ENCODE measurements around the gene SLC11A1. TPM values are rescaled to one million over a fixed set of nuclear protein-coding genes. Genes with fewer than 3 reads are reported as not detected.

Gene SLC11A1
- total and polyA plus RNA-seq, 2 experiments from 2014 or later: 0.63 to 1.1 TPM

GRCh38 chr2:218400930-218401881, 19.1 kb downstream of the SLC11A1 start:
- H3K36me3 ChIP-seq: peaks cover 11% of the 10 kb centered on the region
- no peaks in the 10 kb centered on the region for H3K27me3 ChIP-seq
- H3K4me1 ChIP-seq (ENCODE audit: low read depth): peaks cover 8% of the 10 kb centered on the region
- TF ChIP-seq CTCF (IDR thresholded peaks at IDR 0.05; ENCODE audit: low read depth, low read length): no peak
- DNase-seq (ENCODE audit: low read depth in 1 of 2, low spot score in 1 of 2): peak in 1 of 2 donors; percentile 32
- peak overlapping the region; percentile 95 for H3K4me3 ChIP-seq
- no peaks in the 10 kb centered on the region for H3K9me3 ChIP-seq (ENCODE audit: low read depth)
- H3K27ac ChIP-seq: peak overlapping the region; percentile 99

GRCh38 chr2:218401890-218402289, 19.8 kb downstream of the SLC11A1 start:
- Histone ChIP-seq H3K36me3 (peaks cover 11% of the 10 kb centered on the region), H3K4me3 (no peak overlapping the region), H3K4me1 (ENCODE audit: low read depth) (peaks cover 8% of the 10 kb centered on the region), H3K27me3 (no peaks in the 10 kb centered on the region), H3K9me3 (ENCODE audit: low read depth) (no peaks in the 10 kb centered on the region), H3K27ac (no peak overlapping the region)
- TF ChIP-seq CTCF (IDR thresholded peaks at IDR 0.05; ENCODE audit: low read depth, low read length): no peak
- no peak for DNase-seq (ENCODE audit: low read depth in 1 of 2, low spot score in 1 of 2)

GRCh38 chr2:218402491-218402901, 20.4 kb downstream of the SLC11A1 start:
- H3K27ac ChIP-seq: no peak overlapping the region
- H3K4me1 ChIP-seq (ENCODE audit: low read depth): peaks cover 11% of the 10 kb centered on the region
- no peaks in the 10 kb centered on the region for H3K27me3 ChIP-seq
- H3K4me3 ChIP-seq: no peak overlapping the region
- no peak for TF ChIP-seq CTCF (IDR thresholded peaks at IDR 0.05; ENCODE audit: low read depth, low read length)
- H3K9me3 ChIP-seq (ENCODE audit: low read depth): no peaks in the 10 kb centered on the region
- peaks cover 11% of the 10 kb centered on the region for H3K36me3 ChIP-seq
- DNase-seq (ENCODE audit: low read depth in 1 of 2, low spot score in 1 of 2): no peak

- Histone ChIP-seq H3K27ac (no peak overlapping the region), H3K9me3 (ENCODE audit: low read depth) (no peaks in the 10 kb centered on the region), H3K36me3 (peaks cover 11% of the 10 kb centered on the region), H3K4me1 (ENCODE audit: low read depth) (peaks cover 11% of the 10 kb centered on the region), H3K27me3 (no peaks in the 10 kb centered on the region), H3K4me3 (no peak overlapping the region)
- DNase-seq (ENCODE audit: low read depth in 1 of 2, low spot score in 1 of 2): no peak
- TF ChIP-seq CTCF (IDR thresholded peaks at IDR 0.05; ENCODE audit: low read depth, low read length): no peak
These were observed 20.9 kb downstream of the SLC11A1 start for GRCh38 chr2:218402911-218403411.

- peaks cover 11% of the 10 kb centered on the region for H3K4me1 ChIP-seq (ENCODE audit: low read depth)
- H3K27ac ChIP-seq: peak overlapping the region; percentile 96
- no peak overlapping the region for H3K4me3 ChIP-seq
- no peak for DNase-seq (ENCODE audit: low read depth in 1 of 2, low spot score in 1 of 2)
- no peaks in the 10 kb centered on the region for H3K9me3 ChIP-seq (ENCODE audit: low read depth)
- H3K36me3 ChIP-seq: peaks cover 11% of the 10 kb centered on the region
- H3K27me3 ChIP-seq: no peaks in the 10 kb centered on the region
- no peak for TF ChIP-seq CTCF (IDR thresholded peaks at IDR 0.05; ENCODE audit: low read depth, low read length)
These were observed 21.7 kb downstream of the SLC11A1 start for GRCh38 chr2:218403810-218404209.
